IPS-11a (cell line): Measurements from ENCODE around the gene CALML6.

Experiments used
- H3K4me3 ChIP-seq: one replicate; pipeline ENCODE4 v1.5.1; 2013; ENCODE audit warnings: low read depth, low read length, control low read depth

CALML6 gene

GRCh38 chr1:1962752-1963151 lies 47.7 kb downstream of the CALML6 start:
- no peak overlapping the region for H3K4me3 ChIP-seq

GRCh38 chr1:1963570-1963969 lies 48.5 kb downstream of the CALML6 start:
- H3K4me3 ChIP-seq = no peak overlapping the region

DNA sequence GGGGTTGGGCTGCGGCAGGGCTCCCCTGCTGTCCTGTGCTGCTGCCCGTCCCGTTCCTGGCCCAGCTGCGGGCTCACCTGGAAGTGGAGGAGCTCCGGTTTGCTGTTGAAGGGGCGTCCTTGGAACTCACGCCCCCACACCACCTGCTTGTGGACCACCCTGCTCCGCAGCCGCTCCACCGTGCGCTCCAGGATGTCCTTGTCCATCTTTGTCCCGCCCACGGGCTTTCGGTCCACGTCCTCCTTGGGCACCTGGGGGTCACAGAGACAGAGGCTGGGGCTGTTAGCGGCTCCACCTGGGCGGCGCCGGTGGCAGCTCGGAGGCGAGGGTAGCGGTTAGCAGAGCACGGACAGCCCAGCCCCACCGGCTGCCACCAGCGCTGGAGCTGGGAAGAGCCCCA lies 49.8 kb downstream of the CALML6 start:
- H3K4me3 ChIP-seq = no peak overlapping the region

GRCh38 chr1:1965546-1965945 lies 50.5 kb downstream of the CALML6 start:
- no peak overlapping the region for H3K4me3 ChIP-seq

DNA sequence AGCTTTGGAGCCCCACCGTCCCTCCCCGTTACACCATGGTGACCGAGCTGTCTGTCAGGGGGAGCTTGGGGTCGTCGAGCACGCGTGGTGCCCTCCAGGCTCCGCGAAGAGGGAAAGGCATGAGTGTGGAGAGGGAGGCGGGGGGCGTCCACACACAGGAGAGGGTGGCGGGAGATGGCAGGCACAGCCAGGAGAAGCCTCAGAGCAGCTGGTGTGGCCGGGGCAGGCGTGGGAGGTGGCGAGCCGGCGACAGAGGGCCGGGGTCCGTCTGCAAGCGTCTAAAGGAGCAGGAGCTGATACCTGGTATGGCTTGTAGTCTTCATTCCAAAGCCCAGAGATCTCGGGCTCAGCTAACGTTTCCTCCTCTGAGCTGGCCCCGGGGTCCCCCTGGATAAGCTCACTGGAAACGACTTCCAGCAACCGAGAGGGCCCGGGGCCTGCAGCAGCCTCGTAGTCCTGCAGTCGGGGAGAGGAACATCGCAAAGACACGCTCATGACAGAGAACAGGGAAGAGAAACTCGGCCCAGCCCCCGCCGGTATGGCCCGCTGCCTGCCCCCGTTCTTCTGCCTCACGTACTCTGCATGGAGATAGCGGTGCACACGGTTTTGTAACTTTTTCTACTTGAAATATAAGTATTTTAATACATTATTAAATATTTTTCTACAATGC lies 51.1 kb downstream of the CALML6 start:
- no peak overlapping the region for H3K4me3 ChIP-seq
